ENCODE measurements around the gene PNPO.

The PNPO gene

GRCh38 chr17:47990962-47991731 lies 49.8 kb downstream of the PNPO start:
- TF ChIP-seq CTCF (IDR thresholded peaks at IDR 0.05; ENCODE audit: insufficient read depth, low read depth, low read length, missing control alignments) = no peak
- no peak for DNase-seq (ENCODE audit: low read depth)
- no peak overlapping the region for H3K4me3 ChIP-seq (ENCODE audit: low read depth, low read length)

GRCh38 chr17:47992216-47992615 lies 50.8 kb downstream of the PNPO start:
- no peak overlapping the region for H3K4me3 ChIP-seq (ENCODE audit: low read depth, low read length)
- no peak for TF ChIP-seq CTCF (IDR thresholded peaks at IDR 0.05; ENCODE audit: insufficient read depth, low read depth, low read length, missing control alignments)

GRCh38 chr17:47993031-47993564 lies 51.7 kb downstream of the PNPO start:
- TF ChIP-seq CTCF (IDR thresholded peaks at IDR 0.05; ENCODE audit: insufficient read depth, low read depth, low read length, missing control alignments) = no peak
- DNase-seq (ENCODE audit: low read depth) = no peak
- H3K4me3 ChIP-seq (ENCODE audit: low read depth, low read length) = no peak overlapping the region

More at GRCh38 chr17:47992216-47992615, 50.8 kb downstream of the PNPO start:
- DNase-seq (ENCODE audit: low read depth) = no peak

GRCh38 chr17:47993964-47994363 lies 52.6 kb downstream of the PNPO start:
- no peak for DNase-seq (ENCODE audit: low read depth)
- no peak for TF ChIP-seq CTCF (IDR thresholded peaks at IDR 0.05; ENCODE audit: insufficient read depth, low read depth, low read length, missing control alignments)

GRCh38 chr17:47994724-47995123 lies 53.4 kb downstream of the PNPO start:
- no peak for DNase-seq (ENCODE audit: low read depth)
- TF ChIP-seq CTCF (IDR thresholded peaks at IDR 0.05; ENCODE audit: insufficient read depth, low read depth, low read length, missing control alignments) = no peak
- no peak overlapping the region for H3K4me3 ChIP-seq (ENCODE audit: low read depth, low read length)

More at GRCh38 chr17:47993964-47994363, 52.6 kb downstream of the PNPO start:
- no peak overlapping the region for H3K4me3 ChIP-seq (ENCODE audit: low read depth, low read length)

GRCh38 chr17:47995241-47995935 lies 54.0 kb downstream of the PNPO start:
- no peak overlapping the region for H3K4me3 ChIP-seq (ENCODE audit: low read depth, low read length)
- TF ChIP-seq CTCF (IDR thresholded peaks at IDR 0.05; ENCODE audit: insufficient read depth, low read depth, low read length, missing control alignments) = no peak

More at GRCh38 chr17:47995241-47995935, 54.0 kb downstream of the PNPO start:
- no peak for DNase-seq (ENCODE audit: low read depth)
